H1 (cell line): ENCODE results near the gene LRRC43. TPM values are rescaled to one million over a fixed set of nuclear protein-coding genes. Genes with fewer than 3 reads are reported as not detected.

ENCODE experiments used
- CTCF ChIA-PET: fragments of 300-600 bp; sonication (Branson Sonifier 250); formaldehyde crosslinking; loops from one replicate; lab custom pipeline; 2021; ENCODE audit not compliant: partially characterized antibody; lab: Charles Lee
- POLR2A ChIA-PET: fragments of 300-600 bp; sonication (Branson Sonifier 250); formaldehyde crosslinking; loops from one replicate; lab custom pipeline; 2021; ENCODE audit warnings: inconsistent platforms; ENCODE audit not compliant: partially characterized antibody; lab: Charles Lee
- DNase-seq, 2 experiments: peaks; one replicate each; pipeline versions ENCODE4 v3.0.0 to v3.0.0-alpha.2; 2010 to 2022; ENCODE audit warnings: low spot score in 2 of 2, low read depth in 1 of 2, mixed read lengths in 1 of 2
- FAIRE-seq: peaks from 2 replicates; lab custom pipeline; 2011; peaks lifted over from hg19 to GRCh38; lab: Jason Lieb, UNC
- H2AFZ ChIP-seq: 2 replicates; pipeline ENCODE4 v1.8.1; 2012; ENCODE audit warnings: low read length, inconsistent platforms
- H2AK5ac ChIP-seq: 2 replicates; pipeline ENCODE4 v1.6.1; 2013; ENCODE audit warnings: low read depth, low read length
- H2BK120ac ChIP-seq: replicated peaks from 2 replicates; pipeline ENCODE3; 2013; ENCODE audit warnings: low read depth, low read length, inconsistent platforms
- H2BK12ac ChIP-seq: 2 replicates; pipeline ENCODE4 v1.6.1; 2013; ENCODE audit warnings: low read depth, low read length
- H2BK15ac ChIP-seq: 2 replicates; pipeline ENCODE4 v1.6.1; 2013; ENCODE audit warnings: low read length
- H2BK20ac ChIP-seq: 2 replicates; pipeline ENCODE4 v1.6.1; 2013; ENCODE audit warnings: low read length
- H2BK5ac ChIP-seq: 2 replicates; pipeline ENCODE4 v1.6.1; 2013; ENCODE audit warnings: low read depth, low read length
- H3K14ac ChIP-seq: 2 replicates; pipeline ENCODE4 v1.6.1; 2013; ENCODE audit warnings: inconsistent platforms; ENCODE audit not compliant: insufficient read length
- H3K18ac ChIP-seq: 2 replicates; pipeline ENCODE4 v1.6.1; 2013; ENCODE audit warnings: low read length; ENCODE audit errors: extremely low read depth
- H3K23ac ChIP-seq: 2 replicates; pipeline ENCODE4 v1.6.1; 2013; ENCODE audit warnings: inconsistent platforms; ENCODE audit not compliant: insufficient read length
- H3K23me2 ChIP-seq: 2 replicates; pipeline ENCODE4 v1.6.1; 2013; ENCODE audit warnings: low read depth, low read length
- H3K27ac ChIP-seq: 2 replicates; pipeline ENCODE4 v1.6.1; 2011; ENCODE audit warnings: low read depth, low read length, inconsistent platforms
- H3K27me3 ChIP-seq, 4 experiments: replicated peaks in 1 of 4; 1 replicate in 1 of 4; 2 replicates in 3 of 4; pipeline versions ENCODE4 v1.6.1 to v1.8.1; 2011 to 2013; ENCODE audit warnings: low read length in 3 of 4, mild to moderate bottlenecking in 3 of 4, inconsistent platforms in 2 of 4, mixed read lengths in 2 of 4, moderate library complexity in 1 of 4; ENCODE audit not compliant: control insufficient read depth in 3 of 4, insufficient read depth in 3 of 4; ENCODE audit errors: extremely low read depth in 1 of 4
- H3K36me3 ChIP-seq, 4 experiments: 2 replicates each; pipeline versions ENCODE4 v1.6.1 to v1.8.1; 2011 to 2013; ENCODE audit warnings: mild to moderate bottlenecking in 4 of 4, low read length in 3 of 4, moderate library complexity in 2 of 4, control low read depth in 1 of 4, inconsistent platforms in 1 of 4; ENCODE audit not compliant: insufficient read depth in 4 of 4, control insufficient read depth in 2 of 4
- H3K4ac ChIP-seq: replicated peaks from 2 replicates; pipeline ENCODE3; 2013; ENCODE audit warnings: low read length, low read depth, mixed read lengths, inconsistent platforms; ENCODE audit not compliant: insufficient read length
- H3K4me1 ChIP-seq, 4 experiments: replicated peaks in 1 of 4; 1 replicate in 1 of 4; 2 replicates in 3 of 4; pipeline versions ENCODE4 v1.6.1 to v1.8.1; 2011 to 2013; ENCODE audit warnings: low read length in 3 of 4, inconsistent platforms in 2 of 4, mixed read lengths in 1 of 4; ENCODE audit not compliant: insufficient read depth in 4 of 4, control insufficient read depth in 3 of 4
- H3K4me2 ChIP-seq, 2 experiments: 2 replicates each; pipeline versions ENCODE4 v1.6.1 to v1.8.1; 2011 to 2013; ENCODE audit warnings: low read depth in 2 of 2, low read length in 2 of 2, control low read depth in 1 of 2, inconsistent platforms in 1 of 2, mild to moderate bottlenecking in 1 of 2; ENCODE audit not compliant: insufficient read depth in 1 of 2
- H3K4me3 ChIP-seq, 4 experiments: fragments of 200-600, 300-600 bp in 1 of 4; sonication (generic), shearing (Covaris generic), sonication (Bioruptor Twin) in 1 of 4; 2 replicates each; pipeline versions ENCODE4 v1.5.1 to v1.8.1; 2011 to 2016; ENCODE audit warnings: low read length in 4 of 4, low read depth in 3 of 4, control low read depth in 2 of 4, inconsistent platforms in 2 of 4, mild to moderate bottlenecking in 2 of 4, mixed read lengths in 1 of 4, moderate library complexity in 1 of 4; ENCODE audit not compliant: insufficient read depth in 2 of 4; ENCODE audit errors: extremely low read depth in 1 of 4
- H3K56ac ChIP-seq: replicated peaks from 2 replicates; pipeline ENCODE3; 2013; ENCODE audit warnings: low read depth, mild to moderate bottlenecking, mixed read lengths, low read length, inconsistent platforms; ENCODE audit not compliant: insufficient read length
- H3K79me1 ChIP-seq: 2 replicates; pipeline ENCODE4 v1.6.1; 2013; ENCODE audit warnings: low read depth, low read length, control low read depth
- H3K79me2 ChIP-seq, 2 experiments: 2 replicates each; pipeline versions ENCODE4 v1.6.1 to v1.8.1; 2012 to 2013; ENCODE audit warnings: low read length in 2 of 2, mild to moderate bottlenecking in 2 of 2, inconsistent platforms in 1 of 2; ENCODE audit not compliant: insufficient read depth in 2 of 2, control insufficient read depth in 1 of 2
- H3K9ac ChIP-seq, 4 experiments: replicated peaks in 1 of 4; 1 replicate in 1 of 4; 2 replicates in 3 of 4; pipeline versions ENCODE4 v1.6.1 to v1.8.1; 2011 to 2013; ENCODE audit warnings: low read depth in 3 of 4, low read length in 3 of 4, control low read depth in 2 of 4, mild to moderate bottlenecking in 2 of 4, moderate library complexity in 2 of 4, inconsistent platforms in 1 of 4; ENCODE audit errors: extremely low read depth in 1 of 4
- H3K9me3 ChIP-seq, 2 experiments: 2 replicates each; pipeline versions ENCODE4 v1.6.1 to v1.8.1; 2012 to 2013; ENCODE audit warnings: mild to moderate bottlenecking in 2 of 2, moderate library complexity in 2 of 2, control low read depth in 1 of 2, inconsistent platforms in 1 of 2, low read depth in 1 of 2, low read length in 1 of 2, mixed read lengths in 1 of 2; ENCODE audit not compliant: insufficient read depth in 2 of 2
- H4K20me1 ChIP-seq, 2 experiments: replicated peaks in 1 of 2; 2 replicates each; pipeline versions ENCODE3 to v1.8.1; 2011 to 2013; ENCODE audit warnings: inconsistent platforms in 2 of 2, low read length in 2 of 2, mild to moderate bottlenecking in 1 of 2; ENCODE audit not compliant: insufficient read depth in 2 of 2, control insufficient read depth in 1 of 2
- H4K5ac ChIP-seq: 2 replicates; pipeline ENCODE4 v1.6.1; 2013; ENCODE audit warnings: low read length, low read depth, mixed read lengths, inconsistent platforms; ENCODE audit not compliant: insufficient read length
- H4K8ac ChIP-seq: 2 replicates; pipeline ENCODE4 v1.8.0; 2013; ENCODE audit warnings: mild to moderate bottlenecking, moderate library complexity, low read length, inconsistent platforms; ENCODE audit not compliant: insufficient read depth; ENCODE audit errors: extremely low read depth
- H4K91ac ChIP-seq: replicated peaks from 2 replicates; pipeline ENCODE3; 2013; ENCODE audit warnings: low read length, mixed read lengths, inconsistent platforms; ENCODE audit not compliant: insufficient read length
- ATF2 ChIP-seq: IDR thresholded peaks from 2 replicates; pipeline ENCODE4 v1.6.1; 2012; ENCODE audit warnings: low read length, inconsistent platforms
- SIN3A ChIP-seq, 2 experiments: IDR thresholded peaks in 1 of 2; conservative IDR thresholded peaks in 1 of 2; 2 replicates each; pipeline ENCODE4 v1.6.1; 2011 to 2012; ENCODE audit warnings: low read length in 2 of 2, improper control_type of control experiment in 1 of 2, low read depth in 1 of 2, mild to moderate bottlenecking in 1 of 2
- SP4 ChIP-seq: IDR thresholded peaks from 2 replicates; pipeline ENCODE4 v1.6.1; 2012; ENCODE audit warnings: low read length, inconsistent platforms
- WGBS, 2 experiments: shearing (Covaris generic) in 1 of 2; methylation state at CpG; one replicate each; pipeline versions ENCODE4 v1.1.6 to v1.1.7; 2013 to 2015; ENCODE audit warnings: low lambda C conversion rate in 2 of 2, mixed read lengths in 2 of 2, inconsistent platforms in 1 of 2, low coverage in 1 of 2, missing lambda C conversion rate in 1 of 2; ENCODE audit not compliant: insufficient replicate concordance in 2 of 2, insufficient coverage in 1 of 2, insufficient read length in 1 of 2; ENCODE audit errors: extremely low coverage in 1 of 2, missing lambda C conversion rate in 1 of 2; 5-methylcytosine and 5-hydroxymethylcytosine counted together
- polyA plus RNA-seq, 7 experiments: library from polyadenylated mRNA; depleted of rRNA in 3 of 7; stranded (reverse) in 5 of 7; unstranded in 2 of 7; fragments of >200 nt in 5 of 7; fragments of 200-250 nt in 2 of 7; gene quantifications; 1 replicate in 5 of 7; 2 replicates in 1 of 7; 4 replicates in 1 of 7; pipeline versions ENCODE4 v1.2.1 to v1.2.3, GENCODE V29; 2011 to 2013; ENCODE audit warnings: missing spikeins in 2 of 7, mixed read lengths in 2 of 7
- total RNA-seq: library from RNA; stranded (reverse); fragmentation: NEBNext Ultra II Directional; extraction: Animal tissue kit (Norgen Biotek cat#: 25700); gene quantifications from 2 replicates; pipeline ENCODE4 v1.2.1, GENCODE V29; 2021
- TF ChIP-seq, protein P1 (sequence below): IDR thresholded peaks from 2 replicates; pipeline ENCODE4 v1.6.1; 2011; ENCODE audit warnings: low read length, improper control_type of control experiment

LRRC43 gene
- total and polyA plus RNA-seq, 2 of the 8 experiments (the other 6 are each of a cell fraction or from before 2014, with no cell fraction given) = 0.35 to 0.44 TPM

DNA sequence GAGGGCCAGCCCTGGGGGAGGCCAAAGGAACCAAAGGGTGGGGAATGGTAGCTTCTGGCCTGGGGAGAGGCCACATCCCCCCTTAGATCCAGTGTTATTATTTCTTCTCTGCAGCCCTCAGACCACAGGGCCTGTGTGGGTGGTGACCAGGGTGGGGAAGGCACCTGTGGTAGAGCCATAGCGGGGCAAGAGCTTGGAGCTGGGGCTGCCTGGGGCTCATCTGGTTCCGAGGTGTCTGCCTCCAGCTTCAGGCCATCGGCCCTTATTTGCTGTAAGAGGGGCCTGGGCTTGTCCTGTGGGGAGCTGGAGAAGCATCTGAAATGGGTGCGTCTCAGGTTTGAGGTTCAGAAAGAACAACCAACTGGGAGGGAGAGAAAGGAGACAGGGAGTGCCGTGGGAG is 18.5 kb downstream of the LRRC43 start:
- Histone ChIP-seq H2AK5ac (no peak overlapping the region), H3K4me3 (no peak overlapping the region), H4K91ac (no peak overlapping the region), H4K5ac (no peak overlapping the region), H3K27ac (no peak overlapping the region), H3K4me2 (no peak overlapping the region), H3K79me2 (no peaks in the 10 kb centered on the region), H3K79me1 (no peaks in the 10 kb centered on the region), H3K36me3 (peaks cover 0 to 4% (median 0%) of the 10 kb centered on the region in 4 experiments; a peak in 1 of 8 replicates), H2BK12ac (no peak overlapping the region), H3K27me3 (peaks cover 9 to 43% (median 27%) of the 10 kb centered on the region in 4 experiments; a peak in 6 of 7 replicates), H2BK20ac (no peak overlapping the region), H3K23ac (no peak overlapping the region), H2BK120ac (no peak overlapping the region), H3K9ac (no peak overlapping the region), H2BK15ac (no peak overlapping the region), H3K14ac (no peak overlapping the region), H3K4me1 (peaks cover 0 to 10% (median 3%) of the 10 kb centered on the region in 4 experiments; a peak in 5 of 7 replicates), H2AFZ (no peak overlapping the region), H3K23me2 (peaks cover 9% of the 10 kb centered on the region; the same call in 1 of the 2 replicates), H3K4ac (no peak overlapping the region), H3K56ac (no peak overlapping the region), H3K9me3 (no peaks in the 10 kb centered on the region), H4K20me1 (peaks cover 5 to 8% of the 10 kb centered on the region in 2 experiments), H3K18ac (no peak overlapping the region), H2BK5ac (no peak overlapping the region), H4K8ac (no peak overlapping the region)
- 88% methylated on average over 4 of the region's 5 CpGs; no CpG with 5 or more reads in 1 of the 2 experiments for WGBS, 2 experiments
- CTCF ChIA-PET = interaction anchor here (0.6 to 4.0 kb wide), 9 partner anchors 10 to 330 kb away, joined by 3 to 18 read pairs (median 3); partner anchors contain the start of genes DIABLO and LRRC43
- POLR2A ChIA-PET = interaction anchor here (1.0 to 17.6 kb wide), 2 partner anchors 9 to 19 kb away, joined by 3 to 230 read pairs; partner anchors contain the start of gene DIABLO
- DNase-seq (no peak), FAIRE-seq (no peak)
- TF ChIP-seq, protein P1, sequence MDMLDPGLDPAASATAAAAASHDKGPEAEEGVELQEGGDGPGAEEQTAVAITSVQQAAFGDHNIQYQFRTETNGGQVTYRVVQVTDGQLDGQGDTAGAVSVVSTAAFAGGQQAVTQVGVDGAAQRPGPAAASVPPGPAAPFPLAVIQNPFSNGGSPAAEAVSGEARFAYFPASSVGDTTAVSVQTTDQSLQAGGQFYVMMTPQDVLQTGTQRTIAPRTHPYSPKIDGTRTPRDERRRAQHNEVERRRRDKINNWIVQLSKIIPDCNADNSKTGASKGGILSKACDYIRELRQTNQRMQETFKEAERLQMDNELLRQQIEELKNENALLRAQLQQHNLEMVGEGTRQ = no peak
- TF ChIP-seq ATF2 = no peak
- no peak for TF ChIP-seq SP4
- no peak for TF ChIP-seq SIN3A (conservative IDR thresholded peaks at IDR 0.05 in 1 of 2, IDR thresholded peaks at IDR 0.05 in 1 of 2; ENCODE audit: low read depth in 1 of 2, low read length in 2 of 2)
